Raji (cell line): ENCODE measurements around the gene ADORA2A.

ENCODE experiments used
- POLR2A ChIP-seq: IDR thresholded peaks from 2 replicates; pipeline ENCODE4 v1.6.1; 2011; ENCODE audit warnings: low read depth, low read length, control low read depth; ENCODE audit not compliant: insufficient read depth

The ADORA2A gene

GRCh38 chr22:24441406-24442351, 14.3 kb downstream of the ADORA2A start:
- TF ChIP-seq POLR2A, result no peak

GRCh38 chr22:24442352-24442744, 14.9 kb downstream of the ADORA2A start:
- no peak for TF ChIP-seq POLR2A

- no peak for TF ChIP-seq POLR2A
These were observed 16.3 kb downstream of the ADORA2A start for GRCh38 chr22:24443668-24444067.

GRCh38 chr22:24444251-24444650, 16.9 kb downstream of the ADORA2A start:
- TF ChIP-seq POLR2A, result no peak

GRCh38 chr22:24444729-24445466, 17.5 kb downstream of the ADORA2A start:
- no peak for TF ChIP-seq POLR2A

- TF ChIP-seq POLR2A, result no peak
These were observed 18.3 kb downstream of the ADORA2A start for GRCh38 chr22:24445481-24446259.

GRCh38 chr22:24446260-24446611, 18.8 kb downstream of the ADORA2A start:
- TF ChIP-seq POLR2A, result no peak

GRCh38 chr22:24450610-24451009, 23.2 kb downstream of the ADORA2A start:
- TF ChIP-seq POLR2A, result no peak

GRCh38 chr22:24451162-24451561, 23.8 kb downstream of the ADORA2A start:
- TF ChIP-seq POLR2A, result no peak

GRCh38 chr22:24453853-24454252, 26.5 kb downstream of the ADORA2A start:
- TF ChIP-seq POLR2A, result no peak

- TF ChIP-seq POLR2A, result no peak
These were observed 27.6 kb downstream of the ADORA2A start for GRCh38 chr22:24455039-24455438.

- no peak for TF ChIP-seq POLR2A
These were observed 28.5 kb downstream of the ADORA2A start for GRCh38 chr22:24455751-24456426.

- TF ChIP-seq POLR2A, result no peak
These were observed 30.6 kb downstream of the ADORA2A start for GRCh38 chr22:24457894-24458420.

- TF ChIP-seq POLR2A, result no peak
These were observed 32.5 kb downstream of the ADORA2A start for GRCh38 chr22:24459911-24460310.
